WTC11 (cell line): Measurements from ENCODE around the gene LAMA2.

Source experiments
- CREB1 ChIP-seq: sonication (generic); formaldehyde crosslinking; IDR thresholded peaks from 2 replicates; pipeline ENCODE4 v1.8.0; 2023; ENCODE audit warnings: mild to moderate bottlenecking, missing genetic modification reagents
- E2F4 ChIP-seq: sonication (generic); formaldehyde crosslinking; IDR thresholded peaks from 2 replicates; pipeline ENCODE4 v1.8.1; 2022; ENCODE audit warnings: low read depth, mild to moderate bottlenecking, moderate library complexity, missing genetic modification reagents, borderline replicate concordance
- FOXJ3 ChIP-seq: sonication (generic); formaldehyde crosslinking; IDR thresholded peaks from 2 replicates; pipeline ENCODE4 v1.9.0; 2021; ENCODE audit warnings: missing genetic modification reagents, mild to moderate bottlenecking, borderline replicate concordance
- FOXK1 ChIP-seq: sonication (generic); formaldehyde crosslinking; IDR thresholded peaks from 2 replicates; pipeline ENCODE4 v1.8.0; 2022; ENCODE audit warnings: mild to moderate bottlenecking, moderate library complexity, missing genetic modification reagents
- HMGXB4 ChIP-seq: sonication (generic); formaldehyde crosslinking; IDR thresholded peaks from 2 replicates; pipeline ENCODE4 v1.8.1; 2023; ENCODE audit warnings: mild to moderate bottlenecking, moderate library complexity, missing genetic modification reagents
- KAT7 ChIP-seq: sonication (generic); formaldehyde crosslinking; IDR thresholded peaks from 2 replicates; pipeline ENCODE4 v1.8.1; 2023; ENCODE audit warnings: missing genetic modification reagents, mild to moderate bottlenecking, borderline replicate concordance
- RELA ChIP-seq: sonication (generic); formaldehyde crosslinking; IDR thresholded peaks from 2 replicates; pipeline ENCODE4 v1.8.1; 2022; ENCODE audit warnings: missing genetic modification reagents, mild to moderate bottlenecking, borderline replicate concordance
- TCF7 ChIP-seq: sonication (generic); formaldehyde crosslinking; IDR thresholded peaks from 2 replicates; pipeline ENCODE4 v1.8.0; 2022; ENCODE audit warnings: mild to moderate bottlenecking, low read depth, missing genetic modification reagents, moderate library complexity
- USF2 ChIP-seq: sonication (generic); formaldehyde crosslinking; IDR thresholded peaks from 2 replicates; pipeline ENCODE4 v1.8.1; 2023; ENCODE audit warnings: mild to moderate bottlenecking, missing genetic modification reagents, moderate library complexity
- TF ChIP-seq, protein P1 (sequence below): fragments of 200-600 bp; IDR thresholded peaks from 2 replicates; pipeline ENCODE4 v1.8.0; 2022; ENCODE audit warnings: antibody characterized with exemption
- TF ChIP-seq, protein P2 (sequence below): fragments of 250-450 bp; sonication (Bioruptor Pico); IDR thresholded peaks from 2 replicates; pipeline ENCODE4 v1.9.0; 2021; ENCODE audit warnings: mild to moderate bottlenecking

GRCh38 chr6:129516787-129517186 is 633.8 kb downstream of the LAMA2 start:
- TF ChIP-seq FOXJ3 (CRISPR knock-in tag), result no peak
- TF ChIP-seq, protein P1, sequence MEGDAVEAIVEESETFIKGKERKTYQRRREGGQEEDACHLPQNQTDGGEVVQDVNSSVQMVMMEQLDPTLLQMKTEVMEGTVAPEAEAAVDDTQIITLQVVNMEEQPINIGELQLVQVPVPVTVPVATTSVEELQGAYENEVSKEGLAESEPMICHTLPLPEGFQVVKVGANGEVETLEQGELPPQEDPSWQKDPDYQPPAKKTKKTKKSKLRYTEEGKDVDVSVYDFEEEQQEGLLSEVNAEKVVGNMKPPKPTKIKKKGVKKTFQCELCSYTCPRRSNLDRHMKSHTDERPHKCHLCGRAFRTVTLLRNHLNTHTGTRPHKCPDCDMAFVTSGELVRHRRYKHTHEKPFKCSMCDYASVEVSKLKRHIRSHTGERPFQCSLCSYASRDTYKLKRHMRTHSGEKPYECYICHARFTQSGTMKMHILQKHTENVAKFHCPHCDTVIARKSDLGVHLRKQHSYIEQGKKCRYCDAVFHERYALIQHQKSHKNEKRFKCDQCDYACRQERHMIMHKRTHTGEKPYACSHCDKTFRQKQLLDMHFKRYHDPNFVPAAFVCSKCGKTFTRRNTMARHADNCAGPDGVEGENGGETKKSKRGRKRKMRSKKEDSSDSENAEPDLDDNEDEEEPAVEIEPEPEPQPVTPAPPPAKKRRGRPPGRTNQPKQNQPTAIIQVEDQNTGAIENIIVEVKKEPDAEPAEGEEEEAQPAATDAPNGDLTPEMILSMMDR, result no peak
- no peak for TF ChIP-seq USF2 (CRISPR knock-in tag)
- no peak for TF ChIP-seq TCF7 (CRISPR knock-in tag)
- TF ChIP-seq CREB1, result no peak
- no peak for TF ChIP-seq FOXK1 (CRISPR knock-in tag)
- no peak for TF ChIP-seq RELA (CRISPR knock-in tag)
- TF ChIP-seq KAT7 (CRISPR knock-in tag), result no peak
- TF ChIP-seq, protein P2, sequence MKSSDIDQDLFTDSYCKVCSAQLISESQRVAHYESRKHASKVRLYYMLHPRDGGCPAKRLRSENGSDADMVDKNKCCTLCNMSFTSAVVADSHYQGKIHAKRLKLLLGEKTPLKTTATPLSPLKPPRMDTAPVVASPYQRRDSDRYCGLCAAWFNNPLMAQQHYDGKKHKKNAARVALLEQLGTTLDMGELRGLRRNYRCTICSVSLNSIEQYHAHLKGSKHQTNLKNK, result no peak
- no peak for TF ChIP-seq E2F4 (CRISPR knock-in tag)
- no peak for TF ChIP-seq HMGXB4 (CRISPR knock-in tag)
